Suppressor macrophage treated with lipopolysaccharide for 1 hour (primary cell): ENCODE measurements around the gene REXO4.
"Not testable (repeated sequence)": the region's sequence is repeated elsewhere in the genome, so short reads cannot be mapped to it uniquely, and the experiment has no call there.

ENCODE experiments used
- DNase-seq, 3 donors: peaks; one replicate each; pipeline ENCODE4 v3.0.0-alpha.2; 2020 to 2022

Gene REXO4, protein sequence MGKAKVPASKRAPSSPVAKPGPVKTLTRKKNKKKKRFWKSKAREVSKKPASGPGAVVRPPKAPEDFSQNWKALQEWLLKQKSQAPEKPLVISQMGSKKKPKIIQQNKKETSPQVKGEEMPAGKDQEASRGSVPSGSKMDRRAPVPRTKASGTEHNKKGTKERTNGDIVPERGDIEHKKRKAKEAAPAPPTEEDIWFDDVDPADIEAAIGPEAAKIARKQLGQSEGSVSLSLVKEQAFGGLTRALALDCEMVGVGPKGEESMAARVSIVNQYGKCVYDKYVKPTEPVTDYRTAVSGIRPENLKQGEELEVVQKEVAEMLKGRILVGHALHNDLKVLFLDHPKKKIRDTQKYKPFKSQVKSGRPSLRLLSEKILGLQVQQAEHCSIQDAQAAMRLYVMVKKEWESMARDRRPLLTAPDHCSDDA

DNA sequence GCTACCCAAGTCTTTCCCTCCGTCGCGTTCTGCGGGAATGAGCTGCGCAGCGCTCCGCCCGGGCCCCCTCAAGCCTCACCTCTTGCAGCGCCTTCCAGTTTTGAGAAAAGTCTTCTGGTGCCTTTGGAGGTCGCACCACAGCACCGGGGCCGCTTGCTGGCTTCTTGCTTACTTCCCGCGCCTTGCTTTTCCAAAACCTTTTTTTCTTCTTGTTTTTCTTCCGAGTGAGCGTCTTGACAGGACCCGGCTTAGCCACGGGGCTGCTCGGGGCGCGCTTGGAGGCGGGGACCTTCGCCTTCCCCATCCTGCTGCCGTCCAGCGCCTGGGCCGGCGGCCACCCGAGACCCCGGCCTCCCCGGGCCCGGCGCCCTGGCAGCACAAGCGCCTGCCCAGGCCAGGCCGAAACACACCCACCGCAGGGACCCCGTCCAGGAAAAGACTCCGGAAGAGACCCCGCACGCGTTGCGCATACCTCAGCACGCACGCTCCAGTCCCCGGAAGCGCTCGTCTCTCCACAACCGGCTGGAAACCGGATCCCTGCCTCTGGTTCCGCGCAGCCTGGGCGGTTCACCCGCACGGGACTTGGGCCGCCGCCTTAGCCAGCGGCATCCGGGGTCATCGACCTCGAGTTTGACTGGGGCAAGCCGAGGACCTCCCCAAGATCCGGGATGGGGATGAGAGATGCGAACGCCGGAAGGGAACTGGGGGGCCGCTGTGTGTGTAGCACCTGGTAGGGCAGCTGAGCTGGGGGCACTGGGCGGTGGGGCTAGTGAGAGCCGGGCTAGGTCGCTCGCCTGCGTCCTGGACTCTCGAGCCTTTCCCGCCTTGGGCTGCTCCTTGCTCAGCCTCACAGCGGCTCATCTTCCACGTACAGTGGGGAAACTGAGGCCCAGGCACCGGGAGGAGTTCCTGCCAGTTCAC, at the start of gene REXO4:
Gene REXO4, minus strand, starts transcription at position 470 of the 921 bp plus-strand sequence. Its CDS starts 166 bp downstream, at position 304.
- DNase-seq: peak; percentile 86 to 91 (median 87)

DNA sequence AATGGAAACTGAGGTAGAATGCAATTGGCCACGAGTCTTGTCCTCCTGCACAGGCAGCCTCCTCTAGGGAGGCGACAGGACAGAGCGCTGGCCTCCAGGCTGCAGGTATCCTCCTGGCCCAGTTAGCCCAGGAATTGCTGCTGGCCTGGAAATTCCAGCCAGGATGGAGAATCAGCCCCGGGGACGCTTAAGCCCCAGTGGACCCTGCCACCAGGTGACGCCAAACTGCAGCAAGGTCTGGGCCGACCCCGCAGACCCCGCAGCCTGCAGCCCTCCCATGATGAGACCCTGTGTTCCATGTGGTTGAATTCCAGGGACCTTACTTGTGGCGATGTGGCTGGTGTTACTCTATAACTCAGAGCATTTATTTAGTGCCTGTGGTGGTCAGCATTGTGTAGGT, 49.3 kb upstream of the REXO4 start:
- DNase-seq: no peak

DNA sequence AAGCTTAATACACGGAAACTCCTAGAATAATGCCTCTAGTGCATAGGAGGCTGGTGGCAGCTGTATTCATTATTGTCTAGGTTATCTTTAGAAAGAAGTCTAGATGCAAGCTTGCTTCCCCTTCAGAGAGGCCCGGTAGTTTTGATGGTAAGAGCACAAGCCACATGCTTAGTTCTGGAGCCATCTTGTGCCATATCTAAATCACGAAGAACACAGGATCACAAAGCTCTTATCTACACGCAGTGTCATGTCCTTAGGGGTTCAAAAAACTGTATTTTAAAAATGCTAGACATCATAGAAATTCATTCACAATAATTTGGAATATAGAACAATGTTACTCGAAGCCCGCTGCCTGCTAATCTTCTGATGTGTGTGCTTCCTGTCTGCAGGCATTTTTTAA, 48.2 kb upstream of the REXO4 start:
- no peak for DNase-seq

DNA sequence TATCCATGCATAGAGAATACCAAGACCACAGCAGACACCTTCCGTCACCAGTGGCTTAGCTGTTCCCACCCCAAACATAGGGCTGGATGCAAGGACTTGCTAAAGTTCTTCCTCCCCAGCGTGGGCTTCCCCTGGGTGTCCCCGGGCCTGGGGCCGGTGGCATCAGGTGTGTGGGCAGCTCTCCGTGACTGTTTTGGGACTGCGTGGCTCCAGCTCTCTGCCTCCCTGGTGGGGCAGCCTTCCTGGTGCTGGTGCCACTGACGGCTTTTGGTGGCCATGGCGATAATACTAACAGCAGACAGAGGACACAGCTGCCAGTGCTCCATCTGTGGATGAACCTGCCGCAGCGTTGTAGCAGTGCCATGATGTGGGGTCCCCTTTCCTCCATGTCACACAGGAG, 46.8 kb upstream of the REXO4 start:
- DNase-seq: no peak

DNA sequence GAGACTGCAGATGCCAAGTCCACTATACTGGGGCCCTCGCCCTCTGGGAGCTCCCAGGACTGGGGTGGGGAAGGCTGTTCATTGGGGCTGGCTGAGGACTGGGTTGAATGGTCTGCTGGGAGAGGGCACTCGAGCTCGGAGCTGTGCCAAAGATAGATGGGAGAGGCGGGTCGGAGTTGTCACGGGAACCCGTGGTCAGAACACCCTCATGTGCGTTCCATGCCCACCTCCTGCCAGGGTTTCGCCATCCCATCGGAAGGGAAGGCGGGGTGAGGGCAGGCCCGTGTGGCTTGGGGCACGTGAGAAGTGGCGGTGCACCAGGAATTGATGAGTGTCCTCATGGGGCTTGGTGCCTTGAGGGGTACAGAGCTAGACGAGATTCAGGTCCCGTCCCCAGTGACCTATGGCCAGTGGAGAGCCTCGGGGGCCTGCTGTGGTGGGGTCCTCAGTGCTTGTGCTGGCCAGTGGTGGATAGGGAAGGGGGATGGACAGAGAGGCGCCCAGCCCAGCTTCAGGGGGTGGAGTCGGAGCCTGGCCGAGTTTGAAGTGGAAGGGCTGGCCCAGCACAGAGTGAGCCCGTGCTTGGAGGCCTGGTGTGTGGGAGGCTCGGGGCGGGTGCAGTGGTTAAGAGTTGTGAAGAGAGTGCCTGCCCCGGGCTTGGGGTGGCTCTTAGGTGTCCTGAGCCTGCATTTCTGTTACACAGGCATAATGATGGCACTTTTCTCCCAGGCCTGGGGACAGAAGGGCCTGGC, 46.2 kb upstream of the REXO4 start:
- DNase-seq: no peak

DNA sequence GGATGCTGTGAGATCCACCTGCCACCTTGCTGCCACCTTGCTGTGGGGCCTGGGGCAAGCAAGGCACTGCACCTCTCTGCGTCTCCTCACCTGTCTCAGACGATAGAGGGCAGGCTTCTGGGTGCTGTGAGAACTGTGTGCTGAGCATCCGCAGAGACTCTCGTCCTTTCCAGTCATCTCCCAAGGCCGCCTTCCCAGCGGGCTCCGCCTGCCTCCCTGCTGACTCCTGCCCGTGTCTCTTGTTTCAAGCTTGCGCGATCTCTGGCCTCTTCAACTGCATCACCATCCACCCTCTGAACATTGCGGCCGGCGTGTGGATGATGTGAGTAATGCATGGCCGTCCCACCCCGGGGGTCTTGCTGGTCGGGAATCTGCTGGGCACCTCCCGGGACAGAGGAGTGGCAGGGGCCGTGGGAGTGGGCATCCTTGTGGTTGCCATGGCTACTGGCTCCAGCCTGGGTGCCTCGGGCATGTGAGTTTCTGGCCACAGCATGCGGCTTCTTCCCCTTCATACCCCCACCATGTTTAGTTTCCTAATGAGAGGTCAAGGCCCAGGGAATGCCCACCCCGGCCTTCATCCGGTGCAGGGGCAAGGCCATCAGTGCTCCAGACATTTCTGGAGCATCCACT, 45.5 kb upstream of the REXO4 start:
- no peak for DNase-seq

DNA sequence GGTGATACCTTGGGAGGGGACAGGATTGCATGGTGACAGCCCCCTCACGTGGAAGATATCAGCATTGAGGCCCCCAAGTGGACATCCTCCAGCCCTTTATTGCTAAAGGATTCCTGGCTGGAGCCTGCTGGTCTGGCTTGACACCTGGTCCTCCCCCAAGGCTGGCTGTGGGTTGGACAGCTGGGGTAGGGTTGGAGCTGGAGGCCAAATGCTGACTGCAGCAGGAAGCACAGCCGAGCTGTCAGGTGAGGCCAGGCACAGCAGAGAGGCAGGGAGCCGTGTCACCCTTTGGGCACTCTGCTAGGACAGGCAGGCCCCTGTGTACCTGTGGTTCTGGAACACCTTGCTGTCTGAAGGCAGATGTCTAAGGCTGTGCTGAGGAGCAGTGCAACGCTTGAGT, 44.2 kb upstream of the REXO4 start:
- no peak for DNase-seq

DNA sequence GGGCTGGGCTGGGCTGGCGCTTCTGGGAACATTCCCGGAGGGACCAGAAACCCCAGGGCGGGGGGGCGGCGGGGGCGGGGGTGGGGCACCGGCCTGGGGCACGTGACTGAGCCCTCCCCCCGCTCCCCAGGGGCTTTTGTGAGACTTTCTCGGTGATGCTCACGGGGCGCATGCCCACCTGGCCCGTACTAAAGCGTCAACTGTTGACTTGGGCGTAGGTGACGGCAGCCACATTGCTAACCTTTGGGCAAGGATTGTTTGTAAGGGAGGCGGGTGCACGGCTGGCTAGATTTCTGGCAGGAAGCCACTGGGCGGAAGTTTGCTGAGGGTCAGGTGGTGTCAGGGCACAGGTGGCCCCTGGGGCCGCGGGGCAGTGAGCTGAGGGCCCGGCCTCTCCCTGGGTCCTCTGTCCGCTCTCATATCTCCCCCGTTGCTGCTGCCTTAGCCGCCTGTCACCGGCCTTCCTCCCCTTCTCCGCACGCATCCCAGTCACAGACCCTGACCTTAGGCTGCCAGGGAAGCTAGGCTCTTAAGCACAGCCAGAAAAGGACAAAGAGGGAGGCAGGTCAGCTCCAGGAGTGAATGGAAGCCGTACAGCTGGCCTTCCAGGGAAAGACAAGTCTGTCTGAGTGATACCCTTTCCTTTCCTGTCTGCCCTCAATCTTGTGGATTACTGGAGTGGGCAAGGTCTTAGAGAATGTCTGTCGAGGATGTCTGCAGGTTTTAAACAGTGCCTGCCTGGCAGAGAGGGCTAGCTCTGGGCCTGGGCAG, 42.8 kb upstream of the REXO4 start:
- DNase-seq: no peak

DNA sequence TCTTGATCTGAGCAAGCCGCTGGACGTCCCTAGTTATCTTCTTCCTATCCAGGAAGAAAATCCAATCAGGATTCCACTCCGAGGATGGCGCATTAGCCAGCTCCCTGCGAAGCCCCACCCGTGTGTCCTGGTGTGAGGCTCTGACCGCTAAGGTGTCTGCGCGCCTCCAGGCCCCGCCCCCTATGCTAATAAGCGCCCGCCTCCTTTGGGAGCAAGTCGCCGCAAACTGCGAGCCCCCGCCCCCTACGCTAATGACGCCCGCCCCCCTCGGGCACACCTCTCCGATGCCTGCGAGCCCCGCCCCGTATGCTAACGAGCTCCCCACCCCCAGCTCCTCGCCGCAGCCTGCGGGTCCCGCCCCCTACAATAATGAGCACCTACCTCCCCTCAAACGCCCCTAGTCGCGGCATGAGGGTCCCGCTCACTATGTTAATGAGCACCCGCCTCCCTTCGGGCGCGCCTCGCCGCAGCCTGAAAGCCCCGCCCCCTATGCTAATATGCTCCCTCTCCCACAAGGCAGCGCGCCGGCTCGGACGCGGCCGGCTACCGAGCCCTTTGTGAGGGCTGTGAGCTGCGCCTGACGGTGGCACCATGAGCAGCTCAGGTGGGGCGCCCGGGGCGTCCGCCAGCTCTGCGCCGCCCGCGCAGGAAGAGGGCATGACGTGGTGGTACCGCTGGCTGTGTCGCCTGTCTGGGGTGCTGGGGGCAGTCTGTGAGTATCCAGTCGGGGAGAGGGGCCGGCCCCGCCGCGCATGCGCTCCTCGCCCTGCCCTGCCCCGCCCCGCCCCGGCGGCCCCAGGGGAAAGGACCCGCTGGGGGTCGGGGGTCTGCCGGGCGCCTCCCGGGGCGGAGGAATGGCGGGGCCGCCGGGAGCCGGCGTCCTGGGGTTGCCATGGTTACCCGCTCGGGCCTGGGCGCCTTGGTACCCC, 41.9 kb upstream of the REXO4 start, which contains the start of gene CACFD1:
Gene CACFD1, plus strand, starts transcription at position 503 of the 929 bp plus-strand sequence. Its CDS starts 89 bp downstream, at position 592.
- peak; percentile 88 to 97 (median 94) for DNase-seq

DNA sequence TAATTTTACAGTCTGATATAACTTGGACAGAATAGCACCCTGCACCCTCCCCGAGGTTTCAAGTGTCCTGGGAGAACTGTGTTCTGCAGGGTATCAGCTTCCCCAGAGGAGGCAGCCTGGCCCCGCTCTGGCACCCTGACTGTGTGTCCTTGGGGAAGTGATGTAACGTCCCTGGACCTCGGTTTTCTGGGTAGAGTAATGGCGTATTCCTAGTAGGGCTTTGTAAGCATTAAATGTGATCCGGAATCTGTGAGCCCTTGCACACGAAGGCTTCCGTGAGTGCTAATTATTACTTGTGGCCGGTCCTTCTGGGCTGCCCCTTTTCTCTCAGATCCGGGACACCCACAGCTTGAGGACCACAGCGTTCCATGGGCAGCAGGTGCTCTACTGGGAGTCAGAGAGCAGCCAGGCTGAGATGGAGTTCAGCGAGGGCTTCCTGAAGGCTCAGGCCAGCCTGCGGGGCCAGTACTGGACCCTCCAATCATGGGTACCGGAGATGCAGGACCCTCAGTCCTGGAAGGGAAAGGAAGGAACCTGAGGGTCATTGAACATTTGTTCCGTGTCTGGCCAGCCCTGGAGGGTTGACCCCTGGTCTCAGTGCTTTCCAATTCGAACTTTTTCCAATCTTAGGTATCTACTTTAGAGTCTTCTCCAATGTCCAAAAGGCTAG, 41.0 kb upstream of the REXO4 start:
- peak; percentile 70 to 78 (median 73) for DNase-seq

DNA sequence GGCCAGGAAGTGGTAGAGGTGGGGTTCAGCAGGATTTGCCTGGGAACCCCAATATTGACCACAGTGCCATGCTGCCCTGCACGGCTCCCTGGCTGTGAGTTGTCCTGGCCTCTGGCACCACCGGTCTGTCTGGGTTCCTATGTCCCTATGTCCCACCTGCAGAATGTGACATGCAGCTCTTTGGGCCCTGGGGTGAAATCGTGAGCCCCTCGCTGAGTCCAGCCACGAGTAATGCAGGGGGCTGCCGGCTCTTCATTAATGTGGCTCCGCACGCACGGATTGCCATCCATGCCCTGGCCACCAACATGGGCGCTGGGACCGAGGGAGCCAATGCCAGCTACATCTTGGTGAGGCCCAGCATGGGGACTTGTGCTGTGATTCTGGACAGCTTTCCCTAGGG, 39.9 kb upstream of the REXO4 start:
- DNase-seq: no peak

DNA sequence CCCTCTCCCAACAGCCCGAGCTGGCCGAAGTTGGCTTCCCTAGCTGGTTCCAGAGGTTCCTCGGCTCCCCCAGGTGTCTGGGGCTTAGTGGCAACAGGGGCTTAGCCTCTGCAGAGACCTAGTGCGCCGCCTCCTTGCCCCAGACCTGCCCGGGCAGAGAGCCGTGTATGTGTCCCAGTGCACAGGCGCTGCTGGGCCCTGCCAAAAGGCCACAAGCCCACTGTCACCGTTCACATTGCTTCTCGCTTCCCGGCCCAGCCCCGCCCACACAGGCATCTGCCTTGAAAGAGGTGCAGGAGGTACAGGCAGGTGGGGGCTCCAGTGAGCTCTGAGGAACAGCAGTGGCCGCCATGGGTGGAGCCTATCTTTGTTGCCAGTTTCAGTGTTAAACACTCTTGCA, 39.4 kb upstream of the REXO4 start:
- no peak for DNase-seq

DNA sequence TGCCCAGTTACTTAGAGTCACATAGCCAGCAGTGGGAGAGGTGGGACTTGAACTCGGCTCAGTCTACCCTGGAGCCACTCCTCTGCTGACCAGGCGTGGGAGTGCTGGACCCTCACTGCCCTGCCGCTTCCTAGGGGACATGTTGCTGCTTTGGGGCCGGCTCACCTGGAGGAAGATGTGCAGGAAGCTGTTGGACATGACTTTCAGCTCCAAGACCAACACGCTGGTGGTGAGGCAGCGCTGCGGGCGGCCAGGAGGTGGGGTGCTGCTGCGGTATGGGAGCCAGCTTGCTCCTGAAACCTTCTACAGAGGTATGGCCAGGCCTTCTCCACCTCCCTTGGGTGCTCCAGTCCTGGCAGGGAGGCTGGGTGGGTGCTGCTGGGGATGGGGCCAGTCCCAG, 38.6 kb upstream of the REXO4 start:
- no peak for DNase-seq

DNA sequence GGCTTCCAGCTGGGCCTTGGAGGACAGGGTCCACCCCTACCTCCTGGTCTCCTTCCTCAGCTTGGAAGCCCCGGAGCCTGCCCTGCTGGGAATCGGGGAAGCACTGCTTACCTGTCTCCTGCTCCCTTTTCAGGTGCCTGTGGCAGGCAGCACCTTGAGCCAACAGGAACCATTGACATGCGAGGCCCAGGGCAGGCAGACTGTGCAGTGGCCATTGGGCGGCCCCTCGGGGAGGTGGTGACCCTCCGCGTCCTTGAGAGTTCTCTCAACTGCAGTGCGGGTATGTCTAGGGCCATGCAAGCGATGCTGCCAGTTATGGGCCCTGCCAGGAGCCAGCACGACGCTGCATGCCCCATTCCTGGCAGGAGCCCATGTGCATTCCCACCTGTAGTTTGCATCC, 38.1 kb upstream of the REXO4 start:
- no peak for DNase-seq

DNA sequence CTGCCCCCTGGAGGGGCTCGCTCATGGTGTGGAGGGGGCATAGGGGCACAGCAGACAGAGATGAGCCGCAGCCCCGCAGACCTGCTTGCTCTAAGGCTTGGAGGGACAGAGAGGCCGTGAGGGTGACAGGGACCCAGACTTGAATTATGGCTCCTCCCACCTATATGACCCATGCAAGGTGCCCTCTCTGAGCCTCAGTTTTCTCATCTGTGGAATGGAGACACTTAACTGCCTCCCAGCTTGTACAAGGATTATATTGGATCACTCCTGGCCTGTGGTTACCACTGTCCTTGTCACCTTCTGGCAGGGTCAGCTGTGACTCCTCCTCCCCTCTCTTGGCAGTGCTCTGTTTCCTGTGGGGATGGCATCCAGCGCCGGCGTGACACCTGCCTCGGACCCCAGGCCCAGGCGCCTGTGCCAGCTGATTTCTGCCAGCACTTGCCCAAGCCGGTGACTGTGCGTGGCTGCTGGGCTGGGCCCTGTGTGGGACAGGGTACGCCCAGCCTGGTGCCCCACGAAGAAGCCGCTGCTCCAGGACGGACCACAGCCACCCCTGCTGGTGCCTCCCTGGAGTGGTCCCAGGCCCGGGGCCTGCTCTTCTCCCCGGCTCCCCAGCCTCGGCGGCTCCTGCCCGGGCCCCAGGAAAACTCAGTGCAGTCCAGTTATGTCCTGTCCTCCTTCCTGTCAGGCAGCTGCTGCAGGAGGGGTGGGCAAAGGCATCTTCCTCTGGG, 37.3 kb upstream of the REXO4 start:
- DNase-seq: no peak

DNA sequence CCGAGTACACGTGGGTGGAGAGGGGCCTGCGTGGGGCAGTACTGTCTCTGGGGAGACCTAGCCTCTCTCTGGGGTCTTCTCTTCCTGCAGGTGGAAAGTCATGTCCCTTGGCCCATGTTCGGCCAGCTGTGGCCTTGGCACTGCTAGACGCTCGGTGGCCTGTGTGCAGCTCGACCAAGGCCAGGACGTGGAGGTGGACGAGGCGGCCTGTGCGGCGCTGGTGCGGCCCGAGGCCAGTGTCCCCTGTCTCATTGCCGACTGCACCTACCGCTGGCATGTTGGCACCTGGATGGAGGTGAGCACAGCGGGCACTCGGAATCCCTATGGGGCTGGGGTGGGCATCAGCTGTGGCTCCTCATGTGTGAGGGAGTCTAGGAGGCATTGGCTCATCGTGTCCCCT, 36.5 kb upstream of the REXO4 start:
- no peak for DNase-seq

DNA sequence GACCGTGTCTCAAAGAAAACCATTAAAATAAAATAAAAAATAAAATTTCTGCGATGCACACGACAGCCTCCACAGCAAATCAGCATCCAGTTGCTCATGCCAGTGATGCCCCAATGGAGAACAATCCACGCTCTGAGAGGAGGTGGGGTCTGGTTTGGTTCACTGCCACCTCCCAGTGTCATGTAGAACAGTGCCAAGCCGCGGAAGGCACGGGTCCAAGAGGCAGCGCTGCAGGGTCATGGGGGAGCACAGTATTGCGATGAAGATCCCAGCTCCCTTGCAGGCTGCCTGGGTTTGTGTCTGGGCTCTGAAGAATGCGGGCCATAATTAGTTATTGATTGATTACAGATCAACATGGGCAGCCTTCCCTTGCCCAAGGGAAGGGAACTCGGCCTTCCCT, 35.8 kb upstream of the REXO4 start:
- DNase-seq: no peak

DNA sequence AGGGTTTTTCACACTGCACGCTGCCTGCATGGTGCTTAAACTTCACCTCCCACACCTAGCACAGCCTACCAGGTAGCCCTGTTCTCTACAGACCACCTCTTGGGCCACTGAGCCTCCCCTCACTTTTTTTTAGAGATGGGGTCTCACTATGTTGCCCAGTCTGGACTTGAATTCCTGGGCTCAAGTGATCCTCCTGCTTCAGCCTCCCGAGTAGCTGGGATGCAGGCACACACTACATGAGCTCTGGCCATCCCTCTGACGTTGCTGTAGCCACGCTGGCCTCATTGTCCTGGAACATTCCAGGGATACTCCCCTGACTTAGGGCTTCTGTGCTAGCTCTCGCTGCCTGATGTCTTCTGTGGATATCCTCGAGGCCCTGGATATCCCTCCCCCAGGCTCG, 34.8 kb upstream of the REXO4 start:
- DNase-seq: no peak

DNA sequence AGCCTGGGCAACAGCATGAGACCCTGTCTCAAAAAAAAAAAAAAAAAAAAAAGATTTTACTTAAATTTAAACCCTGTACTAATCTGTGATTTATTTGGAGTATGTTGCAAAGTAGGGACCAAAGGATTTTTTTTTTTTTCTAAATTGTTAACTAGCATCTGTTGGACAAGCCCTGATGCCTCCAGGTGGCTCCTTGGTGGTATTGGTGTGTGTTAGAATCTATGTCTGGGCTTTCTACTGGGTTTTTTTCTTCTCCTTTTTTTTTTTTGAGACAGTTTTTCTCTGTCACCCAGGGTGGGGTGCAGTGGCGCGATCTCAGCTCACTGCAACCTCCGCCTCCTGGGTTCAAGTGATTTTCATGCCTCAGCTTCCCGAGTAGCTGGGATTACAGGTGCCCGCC, 34.1 kb upstream of the REXO4 start:
- DNase-seq: not testable (repeated sequence)
